HAP-1 (cell line): ENCODE measurements around the gene GLYATL2.

Experiments used
- DNase-seq, 2 experiments: peaks; one replicate each; pipeline ENCODE4 v3.0.0-alpha.2; 2016 to 2020; ENCODE audit warnings: low spot score in 2 of 2
- H3K27me3 ChIP-seq: fragments of 250-450 bp; sonication (Bioruptor Pico); 2 replicates; pipeline ENCODE4 v1.5.1; 2020; ENCODE audit warnings: low read depth, mild to moderate bottlenecking, moderate library complexity
- H3K36me3 ChIP-seq: fragments of 250-450 bp; sonication (Bioruptor Pico); replicated peaks from 2 replicates; pipeline ENCODE4 v1.5.1; 2020; ENCODE audit warnings: mild to moderate bottlenecking
- H3K4me1 ChIP-seq: fragments of 250-450 bp; sonication (Bioruptor Pico); 2 replicates; pipeline ENCODE4 v1.5.1; 2020; ENCODE audit warnings: mild to moderate bottlenecking
- H3K4me3 ChIP-seq: fragments of 250-450 bp; sonication (Bioruptor Pico); 2 replicates; pipeline ENCODE4 v1.5.1; 2020; ENCODE audit warnings: mild to moderate bottlenecking, moderate library complexity
- H3K9me3 ChIP-seq: fragments of 250-450 bp; sonication (Bioruptor Pico); 2 replicates; pipeline ENCODE4 v1.5.1; 2020; ENCODE audit warnings: mild to moderate bottlenecking, moderate library complexity
- in situ Hi-C: fragments of 300-500 bp; cut with MboI; formaldehyde crosslinking; loops from 3 replicates; pipeline ENCODE4 v1.14.3; 2020; ENCODE audit warnings: low sequenced_read_pairs, inconsistent platforms, mixed read lengths

The GLYATL2 gene

GRCh38 chr11:58832056-58832645 lies 12.4 kb downstream of the GLYATL2 start:
- in situ Hi-C loops = no loop called here
- DNase-seq = no peak
- no peaks in the 10 kb centered on the region for H3K36me3 ChIP-seq
- H3K4me1 ChIP-seq = no peaks in the 10 kb centered on the region
- no peaks in the 10 kb centered on the region for H3K27me3 ChIP-seq
- no peak overlapping the region for H3K4me3 ChIP-seq
- no peaks in the 10 kb centered on the region for H3K9me3 ChIP-seq

- H3K4me1 ChIP-seq = no peaks in the 10 kb centered on the region
- in situ Hi-C loops = no loop called here
- no peak overlapping the region for H3K4me3 ChIP-seq
- DNase-seq = no peak
- H3K9me3 ChIP-seq = no peaks in the 10 kb centered on the region
- H3K27me3 ChIP-seq = no peaks in the 10 kb centered on the region
- H3K36me3 ChIP-seq = no peaks in the 10 kb centered on the region
Observed at GRCh38 chr11:58830673-58831301, 13.7 kb downstream of the GLYATL2 start.

GRCh38 chr11:58829786-58830185 lies 14.7 kb downstream of the GLYATL2 start:
- Histone ChIP-seq H3K36me3 (no peaks in the 10 kb centered on the region), H3K4me1 (no peaks in the 10 kb centered on the region), H3K27me3 (no peaks in the 10 kb centered on the region), H3K4me3 (no peak overlapping the region), H3K9me3 (no peaks in the 10 kb centered on the region)
- in situ Hi-C loops = no loop called here
- DNase-seq = no peak

GRCh38 chr11:58813693-58814092 lies 30.8 kb downstream of the GLYATL2 start:
- H3K27me3 ChIP-seq = no peaks in the 10 kb centered on the region
- in situ Hi-C loops = no loop called here
- no peak for DNase-seq
- H3K36me3 ChIP-seq = no peaks in the 10 kb centered on the region
- H3K9me3 ChIP-seq = peaks cover 2% of the 10 kb centered on the region; the same call in 1 of the 2 replicates
- H3K4me1 ChIP-seq = no peaks in the 10 kb centered on the region
- no peak overlapping the region for H3K4me3 ChIP-seq

GRCh38 chr11:58811499-58811898 lies 33.0 kb downstream of the GLYATL2 start:
- Histone ChIP-seq H3K4me3 (no peak overlapping the region), H3K36me3 (no peaks in the 10 kb centered on the region), H3K4me1 (no peaks in the 10 kb centered on the region), H3K9me3 (peaks cover 2% of the 10 kb centered on the region; the same call in 1 of the 2 replicates), H3K27me3 (no peaks in the 10 kb centered on the region)
- no peak for DNase-seq
- in situ Hi-C loops = no loop called here

DNA sequence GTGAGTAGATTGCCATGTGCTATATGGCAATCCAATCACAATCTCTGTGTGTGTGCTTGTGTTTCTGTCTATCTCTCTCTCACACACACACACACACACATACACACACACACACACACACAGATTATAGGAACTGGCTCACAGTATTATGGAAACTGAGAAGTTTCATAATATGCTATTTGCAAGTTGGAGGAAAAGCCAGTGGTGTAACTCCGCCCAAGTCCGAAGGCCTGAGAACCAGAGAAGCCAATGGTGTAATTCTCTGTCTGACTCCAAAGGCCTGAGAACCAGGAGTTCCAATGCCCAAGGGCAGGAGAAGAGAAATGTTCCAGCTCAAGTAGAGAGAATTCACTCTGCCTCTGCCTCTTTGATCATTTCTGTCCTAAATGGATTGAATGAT lies 37.2 kb downstream of the GLYATL2 start:
- no peaks in the 10 kb centered on the region for H3K9me3 ChIP-seq
- DNase-seq = no peak
- no peak overlapping the region for H3K4me3 ChIP-seq
- no peaks in the 10 kb centered on the region for H3K27me3 ChIP-seq
- no peaks in the 10 kb centered on the region for H3K4me1 ChIP-seq
- in situ Hi-C loops = no loop called here
- H3K36me3 ChIP-seq = no peaks in the 10 kb centered on the region

DNA sequence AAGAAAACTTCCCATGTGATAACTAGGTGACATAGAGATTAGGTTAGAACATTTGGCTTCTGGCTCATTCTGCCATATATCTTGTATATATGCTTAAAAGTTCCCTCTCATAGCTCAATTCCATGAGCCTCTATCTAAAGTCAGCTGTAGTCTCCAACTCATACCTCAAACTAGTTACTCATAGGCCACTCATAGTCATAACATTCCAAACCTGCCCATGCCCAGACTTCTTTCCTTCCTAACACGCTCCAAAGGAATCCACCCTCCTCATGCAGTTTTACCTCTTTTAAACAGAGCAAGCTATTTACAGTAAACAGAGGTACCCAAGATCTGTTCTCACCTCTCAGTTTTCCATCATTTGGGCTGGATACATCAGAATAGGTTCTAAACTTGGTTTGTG lies 39.4 kb downstream of the GLYATL2 start:
- Histone ChIP-seq H3K4me3 (no peak overlapping the region), H3K27me3 (no peaks in the 10 kb centered on the region), H3K4me1 (no peaks in the 10 kb centered on the region), H3K36me3 (no peaks in the 10 kb centered on the region), H3K9me3 (no peaks in the 10 kb centered on the region)
- no peak for DNase-seq
- in situ Hi-C loops = no loop called here

DNA sequence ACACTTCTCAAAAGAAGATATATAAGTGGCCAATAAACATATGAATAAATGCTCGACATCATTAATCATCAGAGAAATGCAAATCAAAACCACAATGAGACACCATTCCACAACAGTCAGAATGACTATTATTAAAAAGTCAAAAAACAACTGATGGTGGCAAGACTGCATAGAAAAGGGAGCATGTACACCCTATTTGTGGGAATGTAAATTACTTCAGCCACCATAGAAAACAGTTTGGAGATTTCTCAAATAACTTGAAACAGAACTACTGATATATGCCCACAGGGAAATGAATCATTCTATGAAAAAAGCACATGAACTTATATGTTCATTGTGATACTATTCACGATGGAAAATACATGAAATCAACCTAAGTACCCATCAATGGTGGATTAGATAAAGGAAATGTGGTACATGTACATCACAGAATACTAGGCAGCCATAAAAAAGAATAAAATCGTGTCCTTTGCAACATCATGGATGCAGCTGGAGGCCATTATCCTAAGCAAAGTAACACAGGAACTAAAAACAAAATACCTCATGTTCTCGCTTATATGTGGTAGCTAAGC lies 42.4 kb downstream of the GLYATL2 start:
- in situ Hi-C loops = no loop called here

GRCh38 chr11:58801302-58801701 lies 43.2 kb downstream of the GLYATL2 start:
- no peak for DNase-seq
- H3K36me3 ChIP-seq = no peaks in the 10 kb centered on the region
- H3K27me3 ChIP-seq = no peaks in the 10 kb centered on the region
- no peak overlapping the region for H3K4me3 ChIP-seq
- no peaks in the 10 kb centered on the region for H3K4me1 ChIP-seq
- in situ Hi-C loops = no loop called here
- H3K9me3 ChIP-seq = no peaks in the 10 kb centered on the region

More for the DNA sequence above, 42.4 kb downstream of the GLYATL2 start:
- Histone ChIP-seq H3K9me3 (no peaks in the 10 kb centered on the region), H3K27me3 (no peaks in the 10 kb centered on the region), H3K36me3 (no peaks in the 10 kb centered on the region), H3K4me1 (no peaks in the 10 kb centered on the region), H3K4me3 (no peak overlapping the region)
- no peak for DNase-seq

- no peak overlapping the region for H3K4me3 ChIP-seq
- H3K9me3 ChIP-seq = no peaks in the 10 kb centered on the region
- in situ Hi-C loops = no loop called here
- H3K27me3 ChIP-seq = peaks cover 4% of the 10 kb centered on the region; the same call in 1 of the 2 replicates
- no peaks in the 10 kb centered on the region for H3K4me1 ChIP-seq
- H3K36me3 ChIP-seq = no peaks in the 10 kb centered on the region
- DNase-seq = no peak
Observed at GRCh38 chr11:58796333-58796732, 48.2 kb downstream of the GLYATL2 start.

DNA sequence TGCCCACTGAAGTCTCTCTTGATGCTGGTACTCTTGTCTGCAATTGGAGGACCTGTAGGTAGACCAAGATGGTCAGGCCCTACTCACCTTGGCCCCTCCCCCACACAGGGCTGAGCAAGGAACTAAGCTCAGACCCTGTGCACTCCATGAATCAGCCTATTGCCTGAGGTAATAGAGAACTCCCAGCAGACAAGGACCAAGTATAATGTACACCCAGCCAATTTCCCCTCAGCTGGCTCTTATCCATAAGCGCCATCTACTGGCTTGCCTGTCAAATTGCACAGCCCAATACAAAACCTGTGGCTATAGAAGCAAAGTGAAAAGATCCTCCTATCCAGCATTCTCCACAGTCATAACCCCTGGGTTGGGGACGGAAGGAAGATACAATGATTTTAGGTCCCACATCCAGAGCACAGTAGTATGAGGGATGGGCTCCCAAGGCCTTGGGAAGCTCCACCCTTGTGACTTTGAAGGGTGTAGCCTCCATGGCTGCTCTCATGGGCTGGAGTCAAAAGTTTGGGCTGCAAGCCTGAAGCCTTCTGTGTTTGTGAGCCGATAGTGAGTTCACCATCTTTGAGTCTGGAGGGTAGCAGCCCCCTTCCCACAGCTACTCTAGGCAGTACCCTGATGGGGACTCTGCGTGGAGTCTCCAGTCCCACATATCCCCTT lies 56.0 kb downstream of the GLYATL2 start:
- in situ Hi-C loops = loop anchor here (10.0 kb wide), 1 partner anchor 114 kb away; no protein-coding TSS in a partner anchor
- H3K27me3 ChIP-seq = peaks cover 4% of the 10 kb centered on the region; the same call in 1 of the 2 replicates
- no peaks in the 10 kb centered on the region for H3K36me3 ChIP-seq
- no peak overlapping the region for H3K4me3 ChIP-seq
- DNase-seq = peak; percentile 38 to 43
- H3K4me1 ChIP-seq = no peaks in the 10 kb centered on the region
- no peaks in the 10 kb centered on the region for H3K9me3 ChIP-seq

DNA sequence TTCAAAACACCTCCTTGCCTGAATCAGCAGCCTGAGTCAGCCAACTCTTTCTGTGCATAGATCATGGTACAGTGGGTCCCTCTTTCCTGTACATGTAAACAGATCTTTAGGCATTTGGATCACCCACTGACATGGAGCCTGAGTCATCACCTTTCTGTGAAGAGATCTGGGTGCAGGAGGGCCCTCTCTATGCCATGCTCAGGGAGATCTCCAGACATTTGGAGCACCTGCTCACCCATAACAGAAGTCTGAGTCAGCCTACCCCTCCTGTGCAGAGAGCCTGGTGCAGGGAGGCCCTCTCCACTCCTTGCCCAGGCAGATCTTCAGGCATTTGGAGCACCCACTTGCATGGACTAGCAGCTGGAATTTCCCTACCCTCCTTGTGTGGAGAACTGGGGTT lies 56.6 kb downstream of the GLYATL2 start:
- in situ Hi-C loops = loop anchor here (10.0 kb wide), 1 partner anchor 113 kb away; no protein-coding TSS in a partner anchor
- H3K4me3 ChIP-seq = no peak overlapping the region
- H3K9me3 ChIP-seq = no peaks in the 10 kb centered on the region
- DNase-seq = no peak
- no peaks in the 10 kb centered on the region; the same call in 1 of the 2 replicates for H3K27me3 ChIP-seq
- no peaks in the 10 kb centered on the region for H3K4me1 ChIP-seq
- no peaks in the 10 kb centered on the region for H3K36me3 ChIP-seq

DNA sequence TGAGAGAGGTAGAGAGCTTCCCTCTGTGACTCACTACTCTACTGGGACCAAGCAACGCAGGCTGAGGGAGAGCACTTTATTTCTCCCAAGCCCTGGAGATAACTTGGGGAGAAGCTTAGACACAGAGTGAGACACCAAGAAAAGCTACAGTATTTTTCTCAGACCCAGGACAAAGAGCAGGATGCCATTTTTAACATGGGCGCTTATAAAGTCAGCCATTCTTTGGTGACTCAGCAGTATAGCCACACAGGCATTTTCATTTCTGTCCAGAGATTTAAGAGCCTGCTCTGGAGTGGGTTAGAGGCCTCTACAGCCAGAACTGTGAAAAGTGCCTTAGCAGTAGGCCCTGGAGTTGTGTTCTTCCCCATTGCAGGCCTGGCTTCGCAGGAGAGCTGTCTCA lies 57.8 kb downstream of the GLYATL2 start:
- DNase-seq = no peak
- Histone ChIP-seq H3K9me3 (no peaks in the 10 kb centered on the region), H3K4me3 (no peak overlapping the region), H3K36me3 (no peaks in the 10 kb centered on the region), H3K4me1 (no peaks in the 10 kb centered on the region), H3K27me3 (no peaks in the 10 kb centered on the region)
- in situ Hi-C loops = loop anchor here (10.0 kb wide), 1 partner anchor 112 kb away; no protein-coding TSS in a partner anchor

DNA sequence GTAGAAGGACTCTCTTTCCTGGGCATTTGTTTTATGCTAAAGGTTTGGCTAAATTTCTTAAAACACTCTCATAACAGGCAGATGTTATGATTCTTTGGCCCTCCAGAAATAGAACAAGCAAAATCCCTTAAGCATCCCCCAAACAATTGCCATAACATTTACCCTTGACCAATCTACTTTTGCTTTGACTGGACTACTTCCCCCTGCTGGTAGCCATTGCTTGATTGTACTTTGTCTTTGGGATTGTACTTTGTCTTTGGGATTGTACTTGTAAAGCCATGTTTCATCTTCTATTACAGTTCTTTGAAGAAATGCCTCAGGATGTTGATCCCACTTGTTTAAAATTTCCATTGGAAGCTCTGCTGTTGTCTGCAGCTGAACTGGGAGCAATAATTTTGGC lies 59.5 kb downstream of the GLYATL2 start:
- no peaks in the 10 kb centered on the region for H3K36me3 ChIP-seq
- H3K9me3 ChIP-seq = no peaks in the 10 kb centered on the region
- in situ Hi-C loops = loop anchor here (10.0 kb wide), 1 partner anchor 110 kb away; no protein-coding TSS in a partner anchor
- no peaks in the 10 kb centered on the region for H3K4me1 ChIP-seq
- DNase-seq = no peak
- no peak overlapping the region for H3K4me3 ChIP-seq
- H3K27me3 ChIP-seq = no peaks in the 10 kb centered on the region
